ENCODE measurements around the gene NDST3. TPM values are rescaled to one million over a fixed set of nuclear protein-coding genes. Genes with fewer than 3 reads are reported as not detected.

NDST3 gene
- polyA plus RNA-seq, 1 of the 3 experiments (the other 2 are of a cell fraction), result 1.2 TPM

DNA sequence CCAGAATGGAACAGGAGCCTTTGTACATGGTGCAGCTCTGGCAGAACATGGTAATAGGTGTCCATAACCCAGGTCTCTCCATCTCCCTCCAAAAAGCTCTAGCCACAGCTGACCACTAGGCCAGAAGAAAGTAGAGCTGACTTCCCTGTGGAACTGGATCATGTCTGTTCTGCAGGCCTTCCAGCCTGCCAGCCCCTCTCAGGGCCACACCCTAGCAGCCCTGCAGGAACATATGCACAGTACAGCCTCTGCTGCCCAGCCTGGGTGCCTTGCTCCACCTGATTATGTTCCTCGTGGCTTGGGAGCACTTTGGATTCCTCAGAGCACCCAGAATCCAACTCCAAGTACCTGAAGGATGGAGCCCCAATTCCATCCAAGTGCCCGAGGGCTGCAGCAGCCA, 12.0 kb downstream of the NDST3 start:
- Histone ChIP-seq H3K4me3 (ENCODE audit: low read depth in 2 of 2, low read length in 1 of 2) (no peak overlapping the region), H2AFZ (ENCODE audit: low read depth) (no peak overlapping the region), H3K36me3 (replicated peaks in 1 of 2; ENCODE audit: control insufficient read depth in 1 of 2, insufficient read depth in 2 of 2, low read length in 1 of 2) (no peaks in the 10 kb centered on the region), H3K9ac (no peak overlapping the region), H3K27me3 (ENCODE audit: insufficient read depth) (no peaks in the 10 kb centered on the region), H3K4me2 (no peak overlapping the region), H3K9me3 (0 out of 2 replicates have a peak, but pooled peaks cover 5% of the 10 kb centered on the region), H3F3A (replicated peaks; ENCODE audit: insufficient read depth) (no peaks in the 10 kb centered on the region), H3K79me2 (ENCODE audit: insufficient read depth) (no peaks in the 10 kb centered on the region), H3K27ac (ENCODE audit: low read depth in 2 of 2, low read length in 1 of 2) (no peak overlapping the region), H4K20me1 (ENCODE audit: insufficient read depth) (no peaks in the 10 kb centered on the region), H3K9me2 (no peaks in the 10 kb centered on the region), H3K4me1 (ENCODE audit: control insufficient read depth in 1 of 2, insufficient read depth in 2 of 2, low read depth in 1 of 2, low read length in 1 of 2) (no peaks in the 10 kb centered on the region)
- WGBS (ENCODE audit: low lambda C conversion rate), result no CpG with 5 or more reads among the region's 2 CpGs
- ChIA-PET CTCF (interaction anchor here (0.7 to 0.9 kb wide), 2 partner anchors 12 to 13 kb away, joined by 3 to 5 read pairs; partner anchors contain the start of gene NDST3), POLR2A (no interaction called here)
- TF ChIP-seq EP300 (IDR thresholded peaks at IDR 0.05; ENCODE audit: borderline replicate concordance in 1 of 2, low read depth in 1 of 2, low read length in 1 of 2), result no peak
- TF ChIP-seq SMC3 (IDR thresholded peaks at IDR 0.05; ENCODE audit: low read depth, low read length), result no peak
- TF ChIP-seq NFIC (IDR thresholded peaks at IDR 0.05; ENCODE audit: borderline replicate concordance), result no peak
- no peak for TF ChIP-seq FOXJ3 (CRISPR knock-in tag; IDR thresholded peaks at IDR 0.05)
- TF ChIP-seq, protein P1, sequence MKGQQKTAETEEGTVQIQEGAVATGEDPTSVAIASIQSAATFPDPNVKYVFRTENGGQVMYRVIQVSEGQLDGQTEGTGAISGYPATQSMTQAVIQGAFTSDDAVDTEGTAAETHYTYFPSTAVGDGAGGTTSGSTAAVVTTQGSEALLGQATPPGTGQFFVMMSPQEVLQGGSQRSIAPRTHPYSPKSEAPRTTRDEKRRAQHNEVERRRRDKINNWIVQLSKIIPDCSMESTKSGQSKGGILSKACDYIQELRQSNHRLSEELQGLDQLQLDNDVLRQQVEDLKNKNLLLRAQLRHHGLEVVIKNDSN (IDR thresholded peaks at IDR 0.05; ENCODE audit: borderline replicate concordance, low read depth), result no peak
- TF ChIP-seq ELF1 (IDR thresholded peaks at IDR 0.05), result no peak
- TF ChIP-seq RXRA (IDR thresholded peaks at IDR 0.05; ENCODE audit: borderline replicate concordance, low read depth), result no peak
- TF ChIP-seq, protein P2, sequence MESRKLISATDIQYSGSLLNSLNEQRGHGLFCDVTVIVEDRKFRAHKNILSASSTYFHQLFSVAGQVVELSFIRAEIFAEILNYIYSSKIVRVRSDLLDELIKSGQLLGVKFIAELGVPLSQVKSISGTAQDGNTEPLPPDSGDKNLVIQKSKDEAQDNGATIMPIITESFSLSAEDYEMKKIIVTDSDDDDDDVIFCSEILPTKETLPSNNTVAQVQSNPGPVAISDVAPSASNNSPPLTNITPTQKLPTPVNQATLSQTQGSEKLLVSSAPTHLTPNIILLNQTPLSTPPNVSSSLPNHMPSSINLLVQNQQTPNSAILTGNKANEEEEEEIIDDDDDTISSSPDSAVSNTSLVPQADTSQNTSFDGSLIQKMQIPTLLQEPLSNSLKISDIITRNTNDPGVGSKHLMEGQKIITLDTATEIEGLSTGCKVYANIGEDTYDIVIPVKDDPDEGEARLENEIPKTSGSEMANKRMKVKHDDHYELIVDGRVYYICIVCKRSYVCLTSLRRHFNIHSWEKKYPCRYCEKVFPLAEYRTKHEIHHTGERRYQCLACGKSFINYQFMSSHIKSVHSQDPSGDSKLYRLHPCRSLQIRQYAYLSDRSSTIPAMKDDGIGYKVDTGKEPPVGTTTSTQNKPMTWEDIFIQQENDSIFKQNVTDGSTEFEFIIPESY (IDR thresholded peaks at IDR 0.05; ENCODE audit: borderline replicate concordance, low read depth), result no peak
- TF ChIP-seq POLR2AphosphoS5 (IDR thresholded peaks at IDR 0.05; ENCODE audit: low read depth, low read length), result no peak
- TF ChIP-seq RFX5 (IDR thresholded peaks at IDR 0.05; ENCODE audit: low read length), result no peak
- TF ChIP-seq, protein P3, sequence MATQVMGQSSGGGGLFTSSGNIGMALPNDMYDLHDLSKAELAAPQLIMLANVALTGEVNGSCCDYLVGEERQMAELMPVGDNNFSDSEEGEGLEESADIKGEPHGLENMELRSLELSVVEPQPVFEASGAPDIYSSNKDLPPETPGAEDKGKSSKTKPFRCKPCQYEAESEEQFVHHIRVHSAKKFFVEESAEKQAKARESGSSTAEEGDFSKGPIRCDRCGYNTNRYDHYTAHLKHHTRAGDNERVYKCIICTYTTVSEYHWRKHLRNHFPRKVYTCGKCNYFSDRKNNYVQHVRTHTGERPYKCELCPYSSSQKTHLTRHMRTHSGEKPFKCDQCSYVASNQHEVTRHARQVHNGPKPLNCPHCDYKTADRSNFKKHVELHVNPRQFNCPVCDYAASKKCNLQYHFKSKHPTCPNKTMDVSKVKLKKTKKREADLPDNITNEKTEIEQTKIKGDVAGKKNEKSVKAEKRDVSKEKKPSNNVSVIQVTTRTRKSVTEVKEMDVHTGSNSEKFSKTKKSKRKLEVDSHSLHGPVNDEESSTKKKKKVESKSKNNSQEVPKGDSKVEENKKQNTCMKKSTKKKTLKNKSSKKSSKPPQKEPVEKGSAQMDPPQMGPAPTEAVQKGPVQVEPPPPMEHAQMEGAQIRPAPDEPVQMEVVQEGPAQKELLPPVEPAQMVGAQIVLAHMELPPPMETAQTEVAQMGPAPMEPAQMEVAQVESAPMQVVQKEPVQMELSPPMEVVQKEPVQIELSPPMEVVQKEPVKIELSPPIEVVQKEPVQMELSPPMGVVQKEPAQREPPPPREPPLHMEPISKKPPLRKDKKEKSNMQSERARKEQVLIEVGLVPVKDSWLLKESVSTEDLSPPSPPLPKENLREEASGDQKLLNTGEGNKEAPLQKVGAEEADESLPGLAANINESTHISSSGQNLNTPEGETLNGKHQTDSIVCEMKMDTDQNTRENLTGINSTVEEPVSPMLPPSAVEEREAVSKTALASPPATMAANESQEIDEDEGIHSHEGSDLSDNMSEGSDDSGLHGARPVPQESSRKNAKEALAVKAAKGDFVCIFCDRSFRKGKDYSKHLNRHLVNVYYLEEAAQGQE (IDR thresholded peaks at IDR 0.05; ENCODE audit: low read depth, low read length), result no peak
- TF ChIP-seq FOXM1 (IDR thresholded peaks at IDR 0.05; ENCODE audit: low read depth), result no peak
- TF ChIP-seq SIN3A (IDR thresholded peaks at IDR 0.05; ENCODE audit: borderline replicate concordance, low read depth, low read length), result no peak
- no peak for TF ChIP-seq GABPA (IDR thresholded peaks at IDR 0.05; ENCODE audit: low read depth)
- TF ChIP-seq, protein P4, sequence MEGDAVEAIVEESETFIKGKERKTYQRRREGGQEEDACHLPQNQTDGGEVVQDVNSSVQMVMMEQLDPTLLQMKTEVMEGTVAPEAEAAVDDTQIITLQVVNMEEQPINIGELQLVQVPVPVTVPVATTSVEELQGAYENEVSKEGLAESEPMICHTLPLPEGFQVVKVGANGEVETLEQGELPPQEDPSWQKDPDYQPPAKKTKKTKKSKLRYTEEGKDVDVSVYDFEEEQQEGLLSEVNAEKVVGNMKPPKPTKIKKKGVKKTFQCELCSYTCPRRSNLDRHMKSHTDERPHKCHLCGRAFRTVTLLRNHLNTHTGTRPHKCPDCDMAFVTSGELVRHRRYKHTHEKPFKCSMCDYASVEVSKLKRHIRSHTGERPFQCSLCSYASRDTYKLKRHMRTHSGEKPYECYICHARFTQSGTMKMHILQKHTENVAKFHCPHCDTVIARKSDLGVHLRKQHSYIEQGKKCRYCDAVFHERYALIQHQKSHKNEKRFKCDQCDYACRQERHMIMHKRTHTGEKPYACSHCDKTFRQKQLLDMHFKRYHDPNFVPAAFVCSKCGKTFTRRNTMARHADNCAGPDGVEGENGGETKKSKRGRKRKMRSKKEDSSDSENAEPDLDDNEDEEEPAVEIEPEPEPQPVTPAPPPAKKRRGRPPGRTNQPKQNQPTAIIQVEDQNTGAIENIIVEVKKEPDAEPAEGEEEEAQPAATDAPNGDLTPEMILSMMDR (IDR thresholded peaks at IDR 0.05), result no peak
- no peak for DNase-seq

All from SK-N-SH (cell line).